Activated T-helper 2 cell treated with anti-CD3 and anti-CD28 coated beads, Interferon-gamma antibody, Interleukin-2, Interleukin-4, amounts not matched to agents 10 μg/mL and 5 μg/mL and 100 μg/mL, durations not matched to agents 14 hours and 24 hours and 36 hours (primary cell): ENCODE results near the gene SUPV3L1. TPM values are rescaled to one million over a fixed set of nuclear protein-coding genes. Genes with fewer than 3 reads are reported as not detected.
A peak's percentile ranks its signal among the peaks of the same experiment; 100 is the strongest.

ENCODE experiments used
- DNase-seq: peaks from one replicate; pipeline ENCODE4 v3.0.0; 2021; ENCODE audit warnings: low spot score
- H3K27ac Mint-ChIP-seq: one replicate; pipeline ENCODE4 v1.8.0; 2021; ENCODE audit warnings: mixed read lengths
- H3K27me3 Mint-ChIP-seq: one replicate; pipeline ENCODE4 v1.8.0; 2021; ENCODE audit warnings: low read depth, mixed read lengths
- H3K36me3 Mint-ChIP-seq: one replicate; pipeline ENCODE4 v1.8.0; 2021; ENCODE audit warnings: low read depth, mixed read lengths
- H3K4me1 Mint-ChIP-seq: one replicate; pipeline ENCODE4 v1.8.0; 2021; ENCODE audit warnings: low read depth, mixed read lengths
- H3K4me3 Mint-ChIP-seq: one replicate; pipeline ENCODE4 v1.8.0; 2021; ENCODE audit warnings: low read depth, mild to moderate bottlenecking, moderate library complexity, mixed read lengths
- H3K9me3 Mint-ChIP-seq: one replicate; pipeline ENCODE4 v1.8.0; 2021; ENCODE audit warnings: mixed read lengths
- intact Hi-C: fragments of 100-400 bp; cut with micrococcal nuclease; formaldehyde crosslinking; loops from one replicate; pipeline ENCODE4 v1.15.1; 2023
- total RNA-seq: library from RNA; stranded (reverse); gene quantifications from 2 replicates; pipeline ENCODE4 v1.2.3, GENCODE V29; 2022

The SUPV3L1 gene
- total RNA-seq, 1 donor from 2014 or later, result 52.8 TPM

DNA sequence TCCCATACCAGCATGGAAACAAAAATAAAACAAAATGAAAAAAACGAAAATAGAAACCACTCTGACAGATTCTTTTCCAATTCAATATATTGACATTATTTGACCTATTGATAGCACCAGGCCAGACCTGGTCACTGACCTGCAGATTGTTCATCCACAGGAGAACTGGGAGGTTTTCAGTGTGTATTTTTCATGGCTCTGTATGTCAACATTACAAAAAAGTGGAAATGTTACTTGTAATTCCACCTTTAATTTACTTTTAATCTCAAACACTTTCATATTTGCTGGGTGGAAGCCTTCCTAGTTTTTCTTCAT is 43.0 kb downstream of the SUPV3L1 start:
- DNase-seq, result no peak
- Mint-ChIP-seq H3K27me3 (no peaks in the 10 kb centered on the region), H3K4me1 (peaks cover 46% of the 10 kb centered on the region), H3K36me3 (no peaks in the 10 kb centered on the region), H3K27ac (peak overlapping the region; percentile 91), H3K4me3 (peak overlapping the region; percentile 44), H3K9me3 (no peaks in the 10 kb centered on the region)
- intact Hi-C loops, result loop anchor here (5.0 to 10.0 kb wide), 3 partner anchors 94 to 226 kb away; partner anchors contain the start of gene VPS26A

- peak overlapping the region; percentile 80 for H3K27ac Mint-ChIP-seq
- peak overlapping the region; percentile 34 for H3K4me3 Mint-ChIP-seq
- no peaks in the 10 kb centered on the region for H3K36me3 Mint-ChIP-seq
- H3K9me3 Mint-ChIP-seq, result no peaks in the 10 kb centered on the region
- DNase-seq, result no peak
- intact Hi-C loops, result loop anchor here (5.0 to 10.0 kb wide), 3 partner anchors 92 to 228 kb away; partner anchors contain the start of gene VPS26A
- peaks cover 66% of the 10 kb centered on the region for H3K4me1 Mint-ChIP-seq
- no peaks in the 10 kb centered on the region for H3K27me3 Mint-ChIP-seq
Observed at GRCh38 chr10:69224862-69225657, 45.0 kb downstream of the SUPV3L1 start.

- Mint-ChIP-seq H3K36me3 (no peaks in the 10 kb centered on the region), H3K27ac (no peak overlapping the region), H3K27me3 (no peaks in the 10 kb centered on the region), H3K9me3 (no peaks in the 10 kb centered on the region), H3K4me3 (no peak overlapping the region), H3K4me1 (peaks cover 66% of the 10 kb centered on the region)
- intact Hi-C loops, result loop anchor here (10.0 kb wide), 1 partner anchor 101 kb away; the partner anchor contains the start of gene VPS26A
- no peak for DNase-seq
Observed at GRCh38 chr10:69225681-69226080, 45.6 kb downstream of the SUPV3L1 start.

- H3K4me1 Mint-ChIP-seq, result peaks cover 64% of the 10 kb centered on the region
- no peak overlapping the region for H3K4me3 Mint-ChIP-seq
- H3K27me3 Mint-ChIP-seq, result no peaks in the 10 kb centered on the region
- intact Hi-C loops, result loop anchor here (10.0 kb wide), 1 partner anchor 102 kb away; the partner anchor contains the start of gene VPS26A
- H3K9me3 Mint-ChIP-seq, result no peaks in the 10 kb centered on the region
- no peak overlapping the region for H3K27ac Mint-ChIP-seq
- DNase-seq, result no peak
- no peaks in the 10 kb centered on the region for H3K36me3 Mint-ChIP-seq
Observed at GRCh38 chr10:69226919-69227450, 47.0 kb downstream of the SUPV3L1 start.

DNA sequence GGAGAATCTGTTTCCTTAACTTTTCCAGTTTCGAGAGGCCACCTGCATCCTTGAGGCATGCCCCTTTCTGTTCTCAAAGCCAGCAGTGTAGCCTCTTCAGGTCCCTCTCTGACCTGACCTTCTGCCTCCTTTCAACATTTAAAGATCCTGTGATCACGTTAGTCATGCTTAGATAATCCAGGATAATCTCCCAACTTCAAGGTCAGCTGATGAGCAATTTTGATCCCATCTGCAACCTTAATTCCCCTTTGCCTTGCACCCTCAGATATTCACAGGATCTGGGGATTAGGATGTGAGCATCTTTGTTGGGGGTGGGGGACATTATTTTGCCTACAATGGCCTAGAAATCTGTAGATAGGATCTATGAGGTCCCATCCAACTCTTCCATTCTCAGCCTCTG is 48.1 kb downstream of the SUPV3L1 start:
- H3K27ac Mint-ChIP-seq, result peak overlapping the region; percentile 94
- DNase-seq, result no peak
- H3K36me3 Mint-ChIP-seq, result no peaks in the 10 kb centered on the region
- H3K27me3 Mint-ChIP-seq, result no peaks in the 10 kb centered on the region
- H3K4me3 Mint-ChIP-seq, result peak overlapping the region; percentile 78
- peaks cover 63% of the 10 kb centered on the region for H3K4me1 Mint-ChIP-seq
- H3K9me3 Mint-ChIP-seq, result no peaks in the 10 kb centered on the region
- intact Hi-C loops, result loop anchor here (2.0 to 10.0 kb wide), 2 partner anchors 103 to 165 kb away; partner anchors contain the start of gene VPS26A

GRCh38 chr10:69229616-69229916 is 49.5 kb downstream of the SUPV3L1 start:
- H3K4me1 Mint-ChIP-seq, result peaks cover 60% of the 10 kb centered on the region
- intact Hi-C loops, result loop anchor here (2.0 to 10.0 kb wide), 2 partner anchors 105 to 163 kb away; partner anchors contain the start of gene VPS26A
- H3K4me3 Mint-ChIP-seq, result peak overlapping the region; percentile 78
- H3K9me3 Mint-ChIP-seq, result no peaks in the 10 kb centered on the region
- no peaks in the 10 kb centered on the region for H3K27me3 Mint-ChIP-seq
- H3K27ac Mint-ChIP-seq, result peak overlapping the region; percentile 94
- no peak for DNase-seq
- no peaks in the 10 kb centered on the region for H3K36me3 Mint-ChIP-seq

GRCh38 chr10:69230128-69230527 is 50.1 kb downstream of the SUPV3L1 start:
- Mint-ChIP-seq H3K4me3 (no peak overlapping the region), H3K9me3 (no peaks in the 10 kb centered on the region), H3K27ac (peak overlapping the region; percentile 94), H3K27me3 (no peaks in the 10 kb centered on the region), H3K36me3 (no peaks in the 10 kb centered on the region), H3K4me1 (peaks cover 55% of the 10 kb centered on the region)
- DNase-seq, result no peak
- intact Hi-C loops, result no loop called here

- H3K9me3 Mint-ChIP-seq, result no peaks in the 10 kb centered on the region
- no peaks in the 10 kb centered on the region for H3K36me3 Mint-ChIP-seq
- no peak overlapping the region for H3K4me3 Mint-ChIP-seq
- no peak overlapping the region for H3K27ac Mint-ChIP-seq
- H3K4me1 Mint-ChIP-seq, result peaks cover 46% of the 10 kb centered on the region
- H3K27me3 Mint-ChIP-seq, result no peaks in the 10 kb centered on the region
- DNase-seq, result no peak
- intact Hi-C loops, result no loop called here
Observed at GRCh38 chr10:69232252-69232651, 52.2 kb downstream of the SUPV3L1 start.

GRCh38 chr10:69232736-69233480 is 52.9 kb downstream of the SUPV3L1 start:
- Mint-ChIP-seq H3K4me3 (no peak overlapping the region), H3K4me1 (peaks cover 40% of the 10 kb centered on the region), H3K27ac (peak overlapping the region; percentile 35), H3K36me3 (no peaks in the 10 kb centered on the region), H3K27me3 (no peaks in the 10 kb centered on the region), H3K9me3 (no peaks in the 10 kb centered on the region)
- DNase-seq, result no peak
- intact Hi-C loops, result no loop called here

- Mint-ChIP-seq H3K27me3 (no peaks in the 10 kb centered on the region), H3K27ac (no peak overlapping the region), H3K4me1 (peaks cover 25% of the 10 kb centered on the region), H3K9me3 (no peaks in the 10 kb centered on the region), H3K4me3 (no peak overlapping the region), H3K36me3 (no peaks in the 10 kb centered on the region)
- intact Hi-C loops, result no loop called here
- DNase-seq, result no peak
Observed at GRCh38 chr10:69234447-69234846, 54.4 kb downstream of the SUPV3L1 start.

DNA sequence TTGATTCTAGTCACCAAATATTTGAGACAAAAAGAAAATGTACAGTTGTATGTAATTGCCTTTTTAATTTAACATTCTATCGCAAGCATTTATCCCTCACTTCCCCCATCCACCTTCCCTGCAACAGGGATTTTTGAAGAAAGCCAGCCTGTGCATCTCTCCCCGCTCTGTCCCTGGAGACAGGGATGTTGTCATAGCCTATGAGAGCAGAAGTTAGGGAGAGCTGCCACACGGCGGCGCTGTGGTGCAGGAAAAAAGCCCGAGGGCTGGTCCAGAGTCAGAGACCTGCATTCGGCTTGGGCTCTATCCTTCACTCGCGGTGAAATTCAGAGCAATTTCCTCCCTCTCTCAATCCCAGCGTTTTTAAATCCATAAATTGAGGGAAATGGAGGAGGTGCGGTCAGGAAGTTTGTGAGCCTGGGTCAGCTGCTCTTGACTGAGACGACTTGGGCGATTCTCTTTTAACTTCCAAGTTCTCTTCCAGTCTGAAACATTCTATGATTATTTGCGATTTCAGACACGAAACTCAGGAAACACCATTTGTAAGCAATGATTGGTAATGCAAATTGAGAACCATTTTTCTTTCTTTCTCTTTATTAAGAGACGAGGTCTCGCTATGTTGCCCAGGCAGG is 57.6 kb downstream of the SUPV3L1 start:
- Mint-ChIP-seq H3K4me3 (no peak overlapping the region), H3K27ac (no peak overlapping the region), H3K27me3 (no peaks in the 10 kb centered on the region), H3K4me1 (peaks cover 9% of the 10 kb centered on the region), H3K9me3 (no peaks in the 10 kb centered on the region), H3K36me3 (no peaks in the 10 kb centered on the region)
- peak; percentile 77 for DNase-seq
- intact Hi-C loops, result loop anchor here (1.0 to 5.0 kb wide), 3 partner anchors 80 to 170 kb away; no protein-coding TSS in a partner anchor

GRCh38 chr10:69239136-69239535 is 59.1 kb downstream of the SUPV3L1 start:
- H3K27me3 Mint-ChIP-seq, result no peaks in the 10 kb centered on the region
- intact Hi-C loops, result loop anchor here (5.0 kb wide), 2 partner anchors 78 to 168 kb away; no protein-coding TSS in a partner anchor
- H3K27ac Mint-ChIP-seq, result no peak overlapping the region
- H3K4me3 Mint-ChIP-seq, result no peak overlapping the region
- H3K4me1 Mint-ChIP-seq, result peaks cover 2% of the 10 kb centered on the region
- no peaks in the 10 kb centered on the region for H3K36me3 Mint-ChIP-seq
- no peaks in the 10 kb centered on the region for H3K9me3 Mint-ChIP-seq
- no peak for DNase-seq
